K562 (cell line): ENCODE results near the gene LMNA. TPM values are rescaled to one million over a fixed set of nuclear protein-coding genes. Genes with fewer than 3 reads are reported as not detected.

ENCODE experiments used
- CC2D1A ChIP-seq: fragments of 450-650 bp; IDR thresholded peaks from 2 replicates; pipeline ENCODE4 v1.6.1; 2017; ENCODE audit warnings: mild to moderate bottlenecking
- KHSRP ChIP-seq: fragments of 450-650 bp; IDR thresholded peaks from 2 replicates; pipeline ENCODE4 v1.6.1; 2017
- MCM7 ChIP-seq, 2 experiments: fragments of 450-650 bp; IDR thresholded peaks; 2 replicates each; pipeline ENCODE4 v1.6.1; 2016 to 2018
- NEUROD1 ChIP-seq: fragments of 150-350 bp; IDR thresholded peaks from 2 replicates; pipeline ENCODE4 v1.6.1; 2014; ENCODE audit warnings: borderline replicate concordance, low read length, low read depth; ENCODE audit not compliant: partially characterized antibody
- POLR2B ChIP-seq: fragments of 450-650 bp; IDR thresholded peaks from 2 replicates; pipeline ENCODE4 v1.6.1; 2018; ENCODE audit warnings: low read depth; ENCODE audit not compliant: partially characterized antibody
- POLR2H ChIP-seq: IDR thresholded peaks from 2 replicates; pipeline ENCODE4 v1.6.1; 2016; ENCODE audit warnings: missing genetic modification characterization, low read depth, mild to moderate bottlenecking, control low read depth, missing compliant biosample characterization, moderate library complexity
- POLR3A ChIP-seq: IDR thresholded peaks from 2 replicates; pipeline ENCODE4 v1.6.1; 2011; ENCODE audit warnings: borderline replicate concordance, mild to moderate bottlenecking, moderate library complexity; ENCODE audit not compliant: insufficient read length, insufficient read depth; ENCODE audit errors: extremely low read depth
- RBM14 ChIP-seq: fragments of 200-400 bp; formaldehyde crosslinking; IDR thresholded peaks from 2 replicates; pipeline ENCODE4 v1.6.1; 2018; ENCODE audit warnings: low read depth, mild to moderate bottlenecking, low read length, moderate library complexity, borderline replicate concordance; ENCODE audit not compliant: insufficient read depth
- SMARCA5 ChIP-seq: fragments of 450-650 bp; IDR thresholded peaks from 2 replicates; pipeline ENCODE4 v1.6.1; 2016
- SNRNP70 ChIP-seq: fragments of 200-400 bp; formaldehyde crosslinking; optimal IDR thresholded peaks from 2 replicates; pipeline ENCODE3; 2017; ENCODE audit warnings: low read depth, low read length
- TCF7 ChIP-seq: sonication (generic); IDR thresholded peaks from 2 replicates; pipeline ENCODE4 v1.6.1; 2016; ENCODE audit warnings: antibody characterized with exemption, borderline replicate concordance
- THAP12 ChIP-seq: fragments of 250-450 bp; sonication (Bioruptor Pico); IDR thresholded peaks from 2 replicates; pipeline ENCODE4 v1.9.0; 2021; ENCODE audit warnings: mild to moderate bottlenecking, inconsistent platforms
- ZKSCAN3 ChIP-seq: fragments of 250-450 bp; sonication (Bioruptor Pico); IDR thresholded peaks from 2 replicates; pipeline ENCODE4 v1.4.0; 2020
- ZNF436 ChIP-seq: fragments of 250-450, 450-650 bp; sonication (Bioruptor Pico); formaldehyde crosslinking; IDR thresholded peaks from 2 replicates; pipeline ENCODE4 v1.7.0; 2020; ENCODE audit warnings: mild to moderate bottlenecking
- polyA plus RNA-seq, 8 experiments: library from polyadenylated mRNA; depleted of rRNA in 4 of 8; stranded (reverse) in 5 of 8; unstranded in 3 of 8; fragments of >200 nt; fragmentation: Nextera tagmentation in 2 of 8; fragmentation: Illumina TruSeq in 1 of 8; extraction: Ambion mirVana in 2 of 8; extraction: Trizol in 1 of 8; gene quantifications; 2 replicates each; pipeline versions ENCODE4 v1.2.1 to v1.2.3, GENCODE V29; 2011 to 2014; ENCODE audit warnings: inconsistent platforms in 1 of 8, missing spikeins in 1 of 8
- total RNA-seq, 7 experiments: library from RNA; depleted of rRNA in 6 of 7; stranded (reverse); fragments of >200 nt in 6 of 7; fragmentation: Illumina TruSeq in 2 of 7; extraction: Trizol in 2 of 7; gene quantifications; 2 replicates each; pipeline versions ENCODE4 v1.2.1 to v1.2.3, GENCODE V29; 2011 to 2021; ENCODE audit warnings: low replicate concordance in 1 of 7
- TF ChIP-seq, protein P1 (sequence below): fragments of 450-650 bp; IDR thresholded peaks from 2 replicates; pipeline ENCODE4 v1.6.1; 2016; ENCODE audit warnings: mild to moderate bottlenecking
- TF ChIP-seq, protein P2 (sequence below): fragments of 450-650 bp; formaldehyde crosslinking; IDR thresholded peaks from 2 replicates; pipeline ENCODE4 v1.4.0; 2020; ENCODE audit warnings: mild to moderate bottlenecking, moderate library complexity
- TF ChIP-seq, protein P3 (sequence below): sonication (generic); formaldehyde crosslinking; IDR thresholded peaks from 2 replicates; pipeline ENCODE4 v1.8.0; 2022; ENCODE audit warnings: missing genetic modification reagents, mild to moderate bottlenecking, borderline replicate concordance
- TF ChIP-seq, protein P4 (sequence below): sonication (generic); formaldehyde crosslinking; IDR thresholded peaks from 2 replicates; pipeline ENCODE4 v1.8.0; 2023; ENCODE audit warnings: mild to moderate bottlenecking, missing genetic modification reagents

LMNA gene
- total and polyA plus RNA-seq, 9 of the 15 experiments (the other 6 are each of a cell fraction or from before 2014, with no cell fraction given), result 1.00 to 347 (median 88.2) TPM

DNA sequence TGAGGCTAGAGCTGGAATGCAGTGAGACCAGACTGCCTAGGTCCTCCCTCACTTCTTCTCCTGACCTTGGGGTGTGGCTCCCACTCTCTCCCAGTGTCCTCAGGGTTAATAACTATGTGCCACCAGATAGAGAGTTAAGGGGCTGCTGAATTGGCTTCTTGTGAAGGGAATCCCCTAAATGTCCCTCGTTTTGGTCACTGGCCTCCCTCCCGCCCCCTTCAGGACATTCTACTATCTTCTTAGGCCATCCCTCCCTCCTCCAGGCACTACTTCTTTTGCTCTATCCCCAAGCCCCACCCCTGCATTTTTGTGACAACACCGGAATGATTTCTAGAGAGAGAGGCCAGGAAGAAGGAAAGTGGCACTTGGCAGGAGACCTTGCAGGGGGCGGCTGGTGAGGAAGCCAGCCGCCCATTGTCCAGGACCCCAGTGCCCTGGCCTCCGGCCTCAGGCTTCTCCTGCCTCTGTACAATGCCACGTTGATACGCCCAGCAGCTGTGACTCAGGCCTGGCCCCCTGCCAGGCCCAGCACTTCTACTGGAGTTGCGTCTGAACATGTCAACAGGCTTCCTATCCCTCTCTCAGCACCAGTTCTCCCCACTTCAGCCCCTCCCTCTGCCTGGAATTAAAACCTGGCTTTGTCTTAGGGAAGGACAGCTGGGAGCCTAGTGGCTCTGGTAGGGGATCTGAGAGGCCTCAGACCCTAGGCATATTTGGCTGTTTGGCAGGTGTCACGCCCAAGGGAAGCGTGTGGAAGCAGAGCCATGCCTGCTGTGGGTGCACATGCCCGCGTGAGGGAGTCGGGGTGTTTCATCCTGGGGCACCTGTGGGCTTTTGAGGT is 9.1 kb downstream of the LMNA start (continued):
- TF ChIP-seq POLR3A, result no peak
- TF ChIP-seq CC2D1A, result no peak; the same call in 1 of the 2 replicates
- TF ChIP-seq, protein P1, sequence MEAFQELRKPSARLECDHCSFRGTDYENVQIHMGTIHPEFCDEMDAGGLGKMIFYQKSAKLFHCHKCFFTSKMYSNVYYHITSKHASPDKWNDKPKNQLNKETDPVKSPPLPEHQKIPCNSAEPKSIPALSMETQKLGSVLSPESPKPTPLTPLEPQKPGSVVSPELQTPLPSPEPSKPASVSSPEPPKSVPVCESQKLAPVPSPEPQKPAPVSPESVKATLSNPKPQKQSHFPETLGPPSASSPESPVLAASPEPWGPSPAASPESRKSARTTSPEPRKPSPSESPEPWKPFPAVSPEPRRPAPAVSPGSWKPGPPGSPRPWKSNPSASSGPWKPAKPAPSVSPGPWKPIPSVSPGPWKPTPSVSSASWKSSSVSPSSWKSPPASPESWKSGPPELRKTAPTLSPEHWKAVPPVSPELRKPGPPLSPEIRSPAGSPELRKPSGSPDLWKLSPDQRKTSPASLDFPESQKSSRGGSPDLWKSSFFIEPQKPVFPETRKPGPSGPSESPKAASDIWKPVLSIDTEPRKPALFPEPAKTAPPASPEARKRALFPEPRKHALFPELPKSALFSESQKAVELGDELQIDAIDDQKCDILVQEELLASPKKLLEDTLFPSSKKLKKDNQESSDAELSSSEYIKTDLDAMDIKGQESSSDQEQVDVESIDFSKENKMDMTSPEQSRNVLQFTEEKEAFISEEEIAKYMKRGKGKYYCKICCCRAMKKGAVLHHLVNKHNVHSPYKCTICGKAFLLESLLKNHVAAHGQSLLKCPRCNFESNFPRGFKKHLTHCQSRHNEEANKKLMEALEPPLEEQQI, result no peak
- TF ChIP-seq, protein P2, sequence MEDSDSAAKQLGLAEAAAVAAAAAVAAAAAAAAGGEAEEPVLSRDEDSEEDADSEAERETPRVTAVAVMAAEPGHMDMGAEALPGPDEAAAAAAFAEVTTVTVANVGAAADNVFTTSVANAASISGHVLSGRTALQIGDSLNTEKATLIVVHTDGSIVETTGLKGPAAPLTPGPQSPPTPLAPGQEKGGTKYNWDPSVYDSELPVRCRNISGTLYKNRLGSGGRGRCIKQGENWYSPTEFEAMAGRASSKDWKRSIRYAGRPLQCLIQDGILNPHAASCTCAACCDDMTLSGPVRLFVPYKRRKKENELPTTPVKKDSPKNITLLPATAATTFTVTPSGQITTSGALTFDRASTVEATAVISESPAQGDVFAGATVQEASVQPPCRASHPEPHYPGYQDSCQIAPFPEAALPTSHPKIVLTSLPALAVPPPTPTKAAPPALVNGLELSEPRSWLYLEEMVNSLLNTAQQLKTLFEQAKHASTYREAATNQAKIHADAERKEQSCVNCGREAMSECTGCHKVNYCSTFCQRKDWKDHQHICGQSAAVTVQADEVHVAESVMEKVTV (CRISPR knock-in tag), result no peak
- TF ChIP-seq POLR2B, result no peak
- TF ChIP-seq, protein P3, sequence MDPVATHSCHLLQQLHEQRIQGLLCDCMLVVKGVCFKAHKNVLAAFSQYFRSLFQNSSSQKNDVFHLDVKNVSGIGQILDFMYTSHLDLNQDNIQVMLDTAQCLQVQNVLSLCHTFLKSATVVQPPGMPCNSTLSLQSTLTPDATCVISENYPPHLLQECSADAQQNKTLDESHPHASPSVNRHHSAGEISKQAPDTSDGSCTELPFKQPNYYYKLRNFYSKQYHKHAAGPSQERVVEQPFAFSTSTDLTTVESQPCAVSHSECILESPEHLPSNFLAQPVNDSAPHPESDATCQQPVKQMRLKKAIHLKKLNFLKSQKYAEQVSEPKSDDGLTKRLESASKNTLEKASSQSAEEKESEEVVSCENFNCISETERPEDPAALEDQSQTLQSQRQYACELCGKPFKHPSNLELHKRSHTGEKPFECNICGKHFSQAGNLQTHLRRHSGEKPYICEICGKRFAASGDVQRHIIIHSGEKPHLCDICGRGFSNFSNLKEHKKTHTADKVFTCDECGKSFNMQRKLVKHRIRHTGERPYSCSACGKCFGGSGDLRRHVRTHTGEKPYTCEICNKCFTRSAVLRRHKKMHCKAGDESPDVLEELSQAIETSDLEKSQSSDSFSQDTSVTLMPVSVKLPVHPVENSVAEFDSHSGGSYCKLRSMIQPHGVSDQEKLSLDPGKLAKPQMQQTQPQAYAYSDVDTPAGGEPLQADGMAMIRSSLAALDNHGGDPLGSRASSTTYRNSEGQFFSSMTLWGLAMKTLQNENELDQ (CRISPR knock-in tag), result no peak
- TF ChIP-seq RBM14, result no peak
- no peak for TF ChIP-seq THAP12
- no peak for TF ChIP-seq MCM7 (IDR thresholded peaks at IDR 0.05)
- TF ChIP-seq SNRNP70, result no peak
- TF ChIP-seq, protein P4, sequence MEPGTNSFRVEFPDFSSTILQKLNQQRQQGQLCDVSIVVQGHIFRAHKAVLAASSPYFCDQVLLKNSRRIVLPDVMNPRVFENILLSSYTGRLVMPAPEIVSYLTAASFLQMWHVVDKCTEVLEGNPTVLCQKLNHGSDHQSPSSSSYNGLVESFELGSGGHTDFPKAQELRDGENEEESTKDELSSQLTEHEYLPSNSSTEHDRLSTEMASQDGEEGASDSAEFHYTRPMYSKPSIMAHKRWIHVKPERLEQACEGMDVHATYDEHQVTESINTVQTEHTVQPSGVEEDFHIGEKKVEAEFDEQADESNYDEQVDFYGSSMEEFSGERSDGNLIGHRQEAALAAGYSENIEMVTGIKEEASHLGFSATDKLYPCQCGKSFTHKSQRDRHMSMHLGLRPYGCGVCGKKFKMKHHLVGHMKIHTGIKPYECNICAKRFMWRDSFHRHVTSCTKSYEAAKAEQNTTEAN, result no peak
- TF ChIP-seq POLR2H (tag), result no peak
- TF ChIP-seq NEUROD1, result peak; percentile 38
- TF ChIP-seq SMARCA5, result no peak
- no peak for TF ChIP-seq TCF7
- no peak for TF ChIP-seq KHSRP
- TF ChIP-seq ZNF436 (CRISPR knock-in tag), result no peak
- no peak for TF ChIP-seq ZKSCAN3
